Measurements from ENCODE around the gene PLCL1.

- no peak for TF ChIP-seq POLR2A (IDR thresholded peaks at IDR 0.05)
- TF ChIP-seq CTCF (IDR thresholded peaks at IDR 0.05), result no peak
Observed at GRCh38 chr2:197809064-197809463, 4.7 kb downstream of the PLCL1 start.
